Stimulated activated naive CD8-positive, alpha-beta T cell treated with anti-CD3 and anti-CD28 coated beads, Interleukin-15, Interleukin-2, amounts not matched to agents 100 ng/mL and 50 ng/mL, for 24 hours (primary cell): ENCODE results near the gene ABCA13.

Source experiments
- H3K27ac Mint-ChIP-seq: one replicate; pipeline ENCODE4 v1.8.0; 2021; ENCODE audit warnings: mild to moderate bottlenecking, mixed read lengths
- H3K27me3 Mint-ChIP-seq: one replicate; pipeline ENCODE4 v1.8.0; 2021; ENCODE audit warnings: mixed read lengths
- H3K36me3 Mint-ChIP-seq: one replicate; pipeline ENCODE4 v1.8.0; 2021; ENCODE audit warnings: low read depth, mixed read lengths
- H3K4me1 Mint-ChIP-seq: one replicate; pipeline ENCODE4 v1.8.0; 2021; ENCODE audit warnings: low read depth, mixed read lengths
- H3K4me3 Mint-ChIP-seq: one replicate; pipeline ENCODE4 v1.8.0; 2021; ENCODE audit warnings: mild to moderate bottlenecking, mixed read lengths
- H3K9me3 Mint-ChIP-seq: one replicate; pipeline ENCODE4 v1.8.0; 2021; ENCODE audit warnings: mixed read lengths

ABCA13 gene

DNA sequence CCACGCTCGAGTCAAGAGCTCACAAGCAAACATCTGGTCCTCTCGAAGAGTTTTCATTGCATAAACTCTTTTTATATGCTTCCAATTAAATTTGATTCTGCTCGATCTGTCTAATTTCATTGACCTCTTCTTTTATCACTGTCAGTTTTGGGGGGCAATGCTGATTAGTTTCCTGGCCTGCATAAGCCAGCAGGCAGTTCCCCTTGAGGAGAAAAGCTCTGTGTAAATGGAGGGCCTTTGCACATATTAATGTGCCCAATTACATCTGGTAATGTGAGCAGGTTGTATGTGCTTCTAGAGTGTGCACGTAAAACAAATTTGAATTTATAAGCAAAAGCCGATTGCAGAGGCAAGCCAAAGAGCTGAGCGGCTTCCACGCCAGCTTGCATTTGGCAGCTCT, 210.3 kb downstream of the ABCA13 start:
- Mint-ChIP-seq H3K27me3 (no peaks in the 10 kb centered on the region), H3K4me1 (no peaks in the 10 kb centered on the region), H3K27ac (no peak overlapping the region), H3K9me3 (no peaks in the 10 kb centered on the region), H3K36me3 (no peaks in the 10 kb centered on the region), H3K4me3 (no peak overlapping the region)

GRCh38 chr7:48384180-48384752, 213.0 kb downstream of the ABCA13 start:
- no peak overlapping the region for H3K27ac Mint-ChIP-seq
- H3K9me3 Mint-ChIP-seq = no peaks in the 10 kb centered on the region
- H3K27me3 Mint-ChIP-seq = no peaks in the 10 kb centered on the region
- no peaks in the 10 kb centered on the region for H3K4me1 Mint-ChIP-seq
- H3K4me3 Mint-ChIP-seq = no peak overlapping the region
- no peaks in the 10 kb centered on the region for H3K36me3 Mint-ChIP-seq

DNA sequence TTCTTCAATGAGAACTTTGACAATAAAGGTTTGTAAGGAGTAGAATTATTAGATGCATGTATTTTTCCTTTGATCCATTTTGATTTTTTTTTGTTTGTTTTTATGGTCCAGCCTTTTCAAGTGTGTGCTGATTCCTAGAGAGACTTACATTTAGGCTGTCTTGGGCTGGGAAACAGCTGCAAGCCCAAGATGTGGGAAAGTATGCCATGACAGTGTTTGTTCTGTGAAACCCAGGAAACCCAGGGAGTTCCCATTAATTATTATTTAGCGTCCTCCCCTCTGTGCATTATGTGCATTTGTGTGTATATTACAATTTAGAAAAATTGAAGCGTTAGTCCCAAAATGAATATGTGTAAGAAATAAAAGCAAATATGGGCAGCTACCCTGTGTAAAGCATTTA, 216.7 kb downstream of the ABCA13 start:
- no peak overlapping the region for H3K4me3 Mint-ChIP-seq
- no peaks in the 10 kb centered on the region for H3K9me3 Mint-ChIP-seq
- no peak overlapping the region for H3K27ac Mint-ChIP-seq
- no peaks in the 10 kb centered on the region for H3K4me1 Mint-ChIP-seq
- no peaks in the 10 kb centered on the region for H3K36me3 Mint-ChIP-seq
- no peaks in the 10 kb centered on the region for H3K27me3 Mint-ChIP-seq

DNA sequence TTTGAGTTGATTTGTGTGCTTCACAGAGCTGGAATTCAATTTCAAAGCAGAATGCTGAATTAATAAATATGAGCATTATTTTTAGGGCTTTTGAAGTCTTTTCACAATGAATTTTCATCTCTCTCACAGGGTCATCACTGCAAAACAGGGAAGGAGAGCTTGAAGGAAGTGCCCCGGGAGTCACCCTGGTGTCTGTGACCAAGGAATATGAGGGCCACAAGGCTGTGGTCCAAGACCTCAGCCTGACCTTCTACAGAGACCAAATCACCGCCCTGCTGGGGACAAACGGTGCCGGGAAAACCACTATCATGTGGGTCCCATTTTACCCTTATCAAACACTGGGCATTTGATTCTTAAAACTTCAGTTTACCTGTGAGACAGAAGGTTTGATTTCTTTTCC, 217.7 kb downstream of the ABCA13 start:
- Mint-ChIP-seq H3K4me1 (no peaks in the 10 kb centered on the region), H3K27ac (no peak overlapping the region), H3K27me3 (no peaks in the 10 kb centered on the region), H3K9me3 (no peaks in the 10 kb centered on the region), H3K36me3 (no peaks in the 10 kb centered on the region), H3K4me3 (no peak overlapping the region)

- Mint-ChIP-seq H3K4me1 (no peaks in the 10 kb centered on the region), H3K9me3 (no peaks in the 10 kb centered on the region), H3K27ac (no peak overlapping the region), H3K27me3 (no peaks in the 10 kb centered on the region), H3K4me3 (no peak overlapping the region), H3K36me3 (no peaks in the 10 kb centered on the region)
Measured at GRCh38 chr7:48389977-48390376, 218.7 kb downstream of the ABCA13 start.

DNA sequence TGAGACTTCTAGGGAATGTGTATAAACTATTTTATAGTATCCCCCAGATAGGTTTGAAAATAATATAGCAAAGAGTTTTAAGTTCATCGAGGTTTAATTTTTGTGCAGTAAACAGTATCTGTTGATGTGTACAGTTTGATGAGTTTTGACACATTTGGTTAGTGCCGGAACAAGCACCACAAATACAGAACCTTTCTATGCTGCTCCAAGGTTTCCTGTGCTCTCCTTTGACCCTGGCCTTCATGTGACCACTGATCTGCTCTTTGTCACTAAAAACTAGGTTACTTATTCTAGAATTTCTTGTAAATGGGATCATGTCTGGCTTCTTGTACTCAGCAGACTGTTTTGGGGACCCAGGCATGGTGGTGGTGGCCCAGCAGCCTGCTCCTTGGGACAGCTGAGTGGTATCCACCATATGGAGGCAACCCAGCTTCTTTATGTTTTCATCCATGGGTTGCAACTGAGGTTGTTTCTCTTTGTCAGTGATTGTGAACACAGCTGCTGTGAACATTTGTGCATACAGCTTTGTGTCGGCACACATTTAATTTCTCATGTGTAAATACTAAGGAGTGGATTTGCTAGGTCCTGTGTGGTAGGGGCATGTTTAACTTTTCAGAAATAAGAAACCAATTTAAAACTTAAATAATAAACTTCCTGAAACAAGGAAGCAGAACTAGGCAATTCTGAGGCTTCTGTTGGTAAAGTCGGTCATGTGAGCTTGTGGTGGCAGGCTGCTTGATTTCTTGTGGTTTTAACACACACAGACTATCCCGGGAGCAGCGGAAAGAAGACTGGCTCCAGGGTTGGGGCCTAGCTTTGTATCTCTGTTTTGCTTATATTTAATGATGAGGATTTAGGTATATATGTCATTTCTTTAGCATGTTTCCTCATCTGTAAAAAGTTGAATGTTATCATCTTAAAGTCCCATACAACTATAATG, 219.4 kb downstream of the ABCA13 start:
- no peaks in the 10 kb centered on the region for H3K27me3 Mint-ChIP-seq
- no peaks in the 10 kb centered on the region for H3K4me1 Mint-ChIP-seq
- no peaks in the 10 kb centered on the region for H3K36me3 Mint-ChIP-seq
- H3K9me3 Mint-ChIP-seq = no peaks in the 10 kb centered on the region
- H3K4me3 Mint-ChIP-seq = no peak overlapping the region
- H3K27ac Mint-ChIP-seq = no peak overlapping the region

GRCh38 chr7:48398191-48398590, 226.9 kb downstream of the ABCA13 start:
- H3K9me3 Mint-ChIP-seq = no peaks in the 10 kb centered on the region
- H3K36me3 Mint-ChIP-seq = no peaks in the 10 kb centered on the region
- no peaks in the 10 kb centered on the region for H3K4me1 Mint-ChIP-seq
- no peaks in the 10 kb centered on the region for H3K27me3 Mint-ChIP-seq
- H3K4me3 Mint-ChIP-seq = no peak overlapping the region
- H3K27ac Mint-ChIP-seq = no peak overlapping the region

DNA sequence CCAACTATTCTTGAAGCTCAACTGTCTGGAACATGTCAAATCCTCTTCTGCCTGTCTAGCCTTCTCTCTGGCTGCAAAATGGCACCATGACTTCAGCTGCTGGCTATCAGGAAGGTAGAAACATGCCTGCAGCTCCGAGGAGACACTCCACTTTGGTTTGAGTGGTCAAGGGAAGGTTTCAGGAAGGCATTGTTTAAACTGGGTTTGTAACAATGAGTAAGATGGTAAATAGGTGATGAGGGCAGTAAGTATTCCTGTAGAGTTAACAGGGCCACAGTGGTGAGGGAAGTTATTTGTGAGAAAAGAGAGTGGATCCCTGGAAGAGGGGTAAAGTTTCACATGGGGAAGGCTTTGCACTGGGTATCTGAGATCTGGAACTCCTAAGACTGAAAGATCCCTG, 231.5 kb downstream of the ABCA13 start:
- Mint-ChIP-seq H3K27me3 (no peaks in the 10 kb centered on the region), H3K4me3 (no peak overlapping the region), H3K36me3 (no peaks in the 10 kb centered on the region), H3K9me3 (no peaks in the 10 kb centered on the region), H3K4me1 (no peaks in the 10 kb centered on the region), H3K27ac (no peak overlapping the region)

DNA sequence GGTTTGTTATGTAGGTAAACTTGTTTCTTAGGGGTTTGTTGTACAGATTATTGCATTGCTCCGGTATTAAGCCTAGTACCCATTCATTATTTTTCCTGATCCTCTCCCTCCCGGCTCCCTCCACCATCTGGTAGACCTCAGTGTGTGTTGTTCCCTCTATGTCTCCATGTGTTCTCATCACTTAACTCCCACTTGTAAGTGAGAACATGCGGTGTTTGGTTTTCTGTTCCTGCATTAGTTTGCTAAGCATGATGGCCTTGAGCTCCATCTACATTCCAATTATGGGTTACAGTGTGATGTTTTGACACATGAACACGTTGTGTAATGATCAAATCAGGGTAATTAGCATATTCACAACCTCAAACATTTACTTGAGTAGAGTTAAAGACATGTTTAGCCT, 237.5 kb downstream of the ABCA13 start:
- H3K9me3 Mint-ChIP-seq = peaks cover 4% of the 10 kb centered on the region
- H3K4me3 Mint-ChIP-seq = no peak overlapping the region
- no peaks in the 10 kb centered on the region for H3K27me3 Mint-ChIP-seq
- no peak overlapping the region for H3K27ac Mint-ChIP-seq
- H3K36me3 Mint-ChIP-seq = no peaks in the 10 kb centered on the region
- no peaks in the 10 kb centered on the region for H3K4me1 Mint-ChIP-seq

GRCh38 chr7:48411619-48412018, 240.4 kb downstream of the ABCA13 start:
- no peaks in the 10 kb centered on the region for H3K27me3 Mint-ChIP-seq
- no peaks in the 10 kb centered on the region for H3K4me1 Mint-ChIP-seq
- no peaks in the 10 kb centered on the region for H3K36me3 Mint-ChIP-seq
- peaks cover 4% of the 10 kb centered on the region for H3K9me3 Mint-ChIP-seq
- no peak overlapping the region for H3K4me3 Mint-ChIP-seq
- no peak overlapping the region for H3K27ac Mint-ChIP-seq

DNA sequence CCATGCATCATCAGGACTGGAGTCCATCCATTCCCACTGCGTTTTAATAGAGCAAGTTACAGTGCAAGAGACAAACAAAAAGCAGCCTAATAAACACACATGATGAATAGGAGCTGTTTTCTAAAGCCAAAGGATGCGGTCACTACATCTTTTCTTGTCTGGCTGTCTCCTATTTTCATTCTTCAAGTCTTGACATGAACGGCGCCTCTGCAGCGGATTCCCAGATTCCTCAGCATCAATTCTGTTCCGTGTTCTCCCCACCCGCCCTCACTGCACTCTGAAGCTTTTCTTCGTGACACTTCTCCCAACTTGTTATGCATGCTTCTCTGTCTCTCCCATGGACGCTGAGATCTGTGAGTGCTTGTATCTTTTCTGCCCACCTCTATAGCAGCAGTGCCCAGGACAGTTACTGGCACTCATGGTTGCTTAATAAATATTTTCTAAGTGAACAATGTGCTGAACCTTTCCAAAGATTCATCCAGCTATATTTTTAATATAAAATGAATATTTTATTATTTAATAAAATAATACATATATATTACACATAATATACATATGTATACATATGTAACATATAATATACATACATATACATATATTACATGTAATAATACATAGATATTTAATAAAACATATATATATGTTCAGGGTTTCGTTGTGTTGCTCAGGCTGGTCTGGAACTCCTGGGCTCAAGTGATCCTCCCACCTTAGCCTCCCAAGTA, 242.9 kb downstream of the ABCA13 start:
- Mint-ChIP-seq H3K27me3 (peaks cover 4% of the 10 kb centered on the region), H3K4me1 (no peaks in the 10 kb centered on the region), H3K36me3 (no peaks in the 10 kb centered on the region), H3K27ac (no peak overlapping the region), H3K9me3 (no peaks in the 10 kb centered on the region), H3K4me3 (no peak overlapping the region)

DNA sequence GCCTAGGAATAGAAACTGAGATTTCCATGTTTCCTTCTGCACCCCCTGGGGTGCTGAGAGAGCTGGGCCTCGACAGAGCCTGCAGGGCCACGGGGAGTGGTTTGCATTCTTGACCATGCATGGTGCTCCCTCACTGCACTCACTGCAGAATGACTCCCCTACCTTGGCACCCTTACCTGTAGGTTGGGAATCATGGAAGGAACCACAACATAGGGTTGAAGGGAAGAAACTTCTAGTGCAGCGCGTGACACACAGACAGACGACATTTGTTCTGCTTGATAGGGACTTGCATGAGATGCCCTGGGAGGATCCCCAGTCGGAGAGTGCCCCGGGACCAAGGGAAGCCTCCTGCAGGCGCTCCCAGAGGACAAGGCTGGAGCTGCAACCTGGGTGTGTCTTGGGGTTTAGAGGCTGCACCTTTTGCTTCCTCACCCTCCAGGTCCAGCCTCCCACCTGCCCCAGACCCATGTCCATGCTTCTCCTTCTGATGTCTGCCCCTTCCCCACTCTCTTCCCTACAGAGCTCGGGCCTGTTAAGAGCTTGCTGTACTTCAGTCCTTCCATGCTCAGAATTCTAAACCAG, 245.2 kb downstream of the ABCA13 start:
- H3K9me3 Mint-ChIP-seq = no peaks in the 10 kb centered on the region
- no peaks in the 10 kb centered on the region for H3K4me1 Mint-ChIP-seq
- H3K27ac Mint-ChIP-seq = no peak overlapping the region
- H3K36me3 Mint-ChIP-seq = no peaks in the 10 kb centered on the region
- H3K4me3 Mint-ChIP-seq = no peak overlapping the region
- peaks cover 4% of the 10 kb centered on the region for H3K27me3 Mint-ChIP-seq

DNA sequence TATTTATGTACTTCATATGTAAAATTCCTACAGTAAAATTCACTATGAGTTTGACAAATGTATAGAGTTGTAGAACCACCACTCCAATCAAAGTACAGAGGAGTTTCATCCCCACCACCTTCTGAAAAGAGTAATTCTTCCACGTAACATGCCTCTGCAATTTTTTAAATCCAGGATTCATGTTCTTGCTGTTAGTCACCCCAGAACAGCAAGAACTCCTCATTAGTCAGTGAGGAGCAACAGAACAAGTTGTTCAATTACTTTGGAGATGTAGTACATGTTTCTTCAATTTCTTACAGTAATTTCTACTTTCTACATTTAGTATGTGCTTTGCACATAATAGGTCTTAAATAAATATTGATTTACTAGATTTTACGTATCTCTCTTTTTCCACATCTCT, 248.1 kb downstream of the ABCA13 start:
- no peak overlapping the region for H3K4me3 Mint-ChIP-seq
- H3K27ac Mint-ChIP-seq = no peak overlapping the region
- H3K36me3 Mint-ChIP-seq = no peaks in the 10 kb centered on the region
- H3K9me3 Mint-ChIP-seq = no peaks in the 10 kb centered on the region
- no peaks in the 10 kb centered on the region for H3K4me1 Mint-ChIP-seq
- peaks cover 4% of the 10 kb centered on the region for H3K27me3 Mint-ChIP-seq

GRCh38 chr7:48420206-48420605, 248.9 kb downstream of the ABCA13 start:
- no peak overlapping the region for H3K4me3 Mint-ChIP-seq
- no peaks in the 10 kb centered on the region for H3K9me3 Mint-ChIP-seq
- H3K27me3 Mint-ChIP-seq = peaks cover 4% of the 10 kb centered on the region
- no peaks in the 10 kb centered on the region for H3K36me3 Mint-ChIP-seq
- no peak overlapping the region for H3K27ac Mint-ChIP-seq
- no peaks in the 10 kb centered on the region for H3K4me1 Mint-ChIP-seq

DNA sequence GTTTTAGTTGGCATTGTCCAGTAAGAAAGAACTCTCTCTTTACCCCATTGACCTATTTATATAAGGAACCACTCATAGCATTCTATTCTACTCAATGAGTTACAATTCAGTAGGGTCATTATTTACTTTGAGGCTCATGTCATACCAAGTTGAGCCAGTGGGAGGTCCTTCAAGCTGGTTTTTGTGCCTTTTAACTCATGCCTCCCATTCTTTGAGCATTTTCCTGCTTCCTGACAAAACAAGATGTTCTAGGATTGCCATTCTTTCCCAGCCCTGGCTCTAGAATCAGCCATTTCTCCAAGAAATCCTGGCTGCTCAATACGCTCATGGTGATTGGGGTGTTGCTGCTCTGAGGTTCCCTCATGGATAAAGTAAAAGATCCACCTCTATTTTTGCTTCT, 250.1 kb downstream of the ABCA13 start:
- no peaks in the 10 kb centered on the region for H3K36me3 Mint-ChIP-seq
- H3K9me3 Mint-ChIP-seq = no peaks in the 10 kb centered on the region
- H3K27ac Mint-ChIP-seq = no peak overlapping the region
- H3K27me3 Mint-ChIP-seq = peaks cover 4% of the 10 kb centered on the region
- no peak overlapping the region for H3K4me3 Mint-ChIP-seq
- no peaks in the 10 kb centered on the region for H3K4me1 Mint-ChIP-seq
